K562 (cell line): ENCODE measurements around the gene HYOU1. TPM values are rescaled to one million over a fixed set of nuclear protein-coding genes. Genes with fewer than 3 reads are reported as not detected.

ENCODE experiments used
- ARID4B ChIP-seq: sonication (generic); formaldehyde crosslinking; IDR thresholded peaks from 2 replicates; pipeline ENCODE4 v1.8.0; 2022; ENCODE audit warnings: mild to moderate bottlenecking, missing genetic modification reagents
- CBX1 ChIP-seq: sonication (generic); IDR thresholded peaks from 2 replicates; pipeline ENCODE4 v1.6.1; 2016; ENCODE audit warnings: antibody characterized with exemption, low read depth, mild to moderate bottlenecking
- CXXC5 ChIP-seq: fragments of 250-450 bp; sonication (Bioruptor Pico); IDR thresholded peaks from 2 replicates; pipeline ENCODE4 v1.8.0; 2022; ENCODE audit warnings: inconsistent platforms, mild to moderate bottlenecking, moderate library complexity
- ETS1 ChIP-seq: conservative IDR thresholded peaks from 2 replicates; pipeline ENCODE4 v1.6.1; 2011; ENCODE audit warnings: low read depth, mild to moderate bottlenecking, low read length; ENCODE audit not compliant: control insufficient read depth
- FOXK2 ChIP-seq, 2 experiments: fragments of 450-650 bp; IDR thresholded peaks in 1 of 2; conservative IDR thresholded peaks in 1 of 2; 2 replicates each; pipeline ENCODE4 v1.6.1; 2016; ENCODE audit warnings: low read depth in 2 of 2, mild to moderate bottlenecking in 1 of 2
- KDM5B ChIP-seq: fragments of 200-600 bp; sonication (generic); IDR thresholded peaks from 2 replicates; pipeline ENCODE4 v1.6.1; 2012; ENCODE audit warnings: low read depth, mild to moderate bottlenecking, moderate library complexity, low read length, control low read depth, inconsistent platforms; ENCODE audit not compliant: insufficient replicate concordance
- LARP7 ChIP-seq: fragments of 450-650 bp; IDR thresholded peaks from 2 replicates; pipeline ENCODE4 v1.6.1; 2016
- MBD2 ChIP-seq: sonication (generic); IDR thresholded peaks from 2 replicates; pipeline ENCODE4 v1.6.1; 2016; ENCODE audit warnings: low read depth, borderline replicate concordance
- NFATC3 ChIP-seq: fragments of 450-650 bp; IDR thresholded peaks from 2 replicates; pipeline ENCODE4 v1.6.1; 2017; ENCODE audit warnings: mild to moderate bottlenecking
- NONO ChIP-seq, 2 experiments: fragments of 200-400 bp in 1 of 2; fragments of 450-650 bp in 1 of 2; formaldehyde crosslinking in 1 of 2; IDR thresholded peaks; 2 replicates each; pipeline ENCODE4 v1.6.1; 2017; ENCODE audit warnings: low read depth in 2 of 2, mild to moderate bottlenecking in 2 of 2, moderate library complexity in 2 of 2, low read length in 1 of 2
- PHB ChIP-seq: fragments of 250-450 bp; sonication (Bioruptor Pico); IDR thresholded peaks from 2 replicates; pipeline ENCODE4 v1.5.0; 2021
- RBM15 ChIP-seq: fragments of 200-400 bp; formaldehyde crosslinking; IDR thresholded peaks from 2 replicates; pipeline ENCODE4 v1.6.1; 2018; ENCODE audit warnings: mild to moderate bottlenecking, low read length, moderate library complexity; ENCODE audit not compliant: insufficient read depth
- RBM39 ChIP-seq: fragments of 200-400 bp; formaldehyde crosslinking; optimal IDR thresholded peaks from 2 replicates; pipeline ENCODE3; 2018; ENCODE audit warnings: low read depth, low read length
- TEAD1 ChIP-seq, 2 experiments: fragments of 450-650 bp in 1 of 2; sonication (generic) in 1 of 2; formaldehyde crosslinking; IDR thresholded peaks; 2 replicates each; pipeline versions ENCODE4 v1.4.0 to v1.8.0; 2020 to 2022; ENCODE audit warnings: mild to moderate bottlenecking in 2 of 2, missing genetic modification reagents in 1 of 2
- TGIF2 ChIP-seq: sonication (generic); formaldehyde crosslinking; IDR thresholded peaks from 2 replicates; pipeline ENCODE4 v1.8.1; 2022; ENCODE audit warnings: mild to moderate bottlenecking, missing genetic modification reagents, moderate library complexity
- ZEB2 ChIP-seq: fragments of 450-650 bp; IDR thresholded peaks from 2 replicates; pipeline ENCODE4 v1.6.1; 2016
- ZNF174 ChIP-seq: fragments of 250-450 bp; sonication (Bioruptor Pico); IDR thresholded peaks from 2 replicates; pipeline ENCODE4 v1.4.0; 2020; ENCODE audit warnings: mild to moderate bottlenecking
- ZNF740 ChIP-seq, 3 experiments: fragments of 200-800 bp in 1 of 3; sonication (Bioruptor generic) in 1 of 3; sonication (generic) in 1 of 3; formaldehyde crosslinking in 1 of 3; IDR thresholded peaks; 2 replicates each; pipeline versions ENCODE4 v1.6.1 to v1.8.0; 2016 to 2022; ENCODE audit warnings: mild to moderate bottlenecking in 2 of 3, missing compliant biosample characterization in 2 of 3, missing genetic modification characterization in 2 of 3, missing genetic modification reagents in 1 of 3
- ZNF75A ChIP-seq: fragments of 450-650 bp; formaldehyde crosslinking; IDR thresholded peaks from 2 replicates; pipeline ENCODE4 v1.4.0; 2020; ENCODE audit warnings: mild to moderate bottlenecking
- polyA plus RNA-seq, 8 experiments: library from polyadenylated mRNA; depleted of rRNA in 4 of 8; stranded (reverse) in 5 of 8; unstranded in 3 of 8; fragments of >200 nt; fragmentation: Nextera tagmentation in 2 of 8; fragmentation: Illumina TruSeq in 1 of 8; extraction: Ambion mirVana in 2 of 8; extraction: Trizol in 1 of 8; gene quantifications; 2 replicates each; pipeline versions ENCODE4 v1.2.1 to v1.2.3, GENCODE V29; 2011 to 2014; ENCODE audit warnings: inconsistent platforms in 1 of 8, missing spikeins in 1 of 8
- total RNA-seq, 7 experiments: library from RNA; depleted of rRNA in 6 of 7; stranded (reverse); fragments of >200 nt in 6 of 7; fragmentation: Illumina TruSeq in 2 of 7; extraction: Trizol in 2 of 7; gene quantifications; 2 replicates each; pipeline versions ENCODE4 v1.2.1 to v1.2.3, GENCODE V29; 2011 to 2021; ENCODE audit warnings: low replicate concordance in 1 of 7

The HYOU1 gene
- total and polyA plus RNA-seq, 9 of the 15 experiments (the other 6 are each of a cell fraction or from before 2014, with no cell fraction given) = 19.5 to 197 (median 128) TPM

GRCh38 chr11:119093942-119094815 lies 37.2 kb upstream of the HYOU1 start (continued):
- TF ChIP-seq ARID4B (CRISPR knock-in tag) (0 out of 2 replicates have a peak, but pooled peaks have one; percentile 69), TEAD1 (CRISPR knock-in tag; IDR thresholded peaks at IDR 0.05) (peak; percentile 11 to 52; a peak in 2 of 4 replicates), PHB (CRISPR knock-in tag) (peak; percentile 48; the same call in 1 of the 2 replicates), RBM39 (peak; percentile 86), ZEB2 (no peak), LARP7 (no peak), MBD2 (peak; percentile 64; the same call in 1 of the 2 replicates), ZNF174 (CRISPR knock-in tag) (0 out of 2 replicates have a peak, but pooled peaks have one; percentile 41), ZNF740 (CRISPR knock-in tag; IDR thresholded peaks at IDR 0.05) (0 out of 2 replicates have a peak, but pooled peaks have one; percentile 14), ZNF740 (tag; IDR thresholded peaks at IDR 0.05) (no peak), FOXK2 (conservative IDR thresholded peaks at IDR 0.05 in 1 of 2, IDR thresholded peaks at IDR 0.05 in 1 of 2; ENCODE audit: low read depth in 2 of 2) (no peak), ETS1 (peak; percentile 10; the same call in 1 of the 2 replicates), CXXC5 (CRISPR knock-in tag) (peak; percentile 5; the same call in 1 of the 2 replicates), TGIF2 (peak; percentile 5; the same call in 1 of the 2 replicates), NONO (IDR thresholded peaks at IDR 0.05; ENCODE audit: low read depth in 2 of 2, low read length in 1 of 2) (0 out of 4 replicates have a peak, but pooled peaks of 1 of the 2 experiments have one; percentile 35), CBX1 (peak; percentile 53; the same call in 1 of the 2 replicates), NFATC3 (0 out of 2 replicates have a peak, but pooled peaks have one; percentile 4), RBM15 (peak; percentile 91; the same call in 1 of the 2 replicates), ZNF75A (CRISPR knock-in tag) (0 out of 2 replicates have a peak, but pooled peaks have one; percentile 33), KDM5B (peak; percentile 67)
